PC-3 (cell line): Measurements from ENCODE around the gene PGA4. TPM values are rescaled to one million over a fixed set of nuclear protein-coding genes. Genes with fewer than 3 reads are reported as not detected.
"Not testable (repeated sequence)": the region's sequence is repeated elsewhere in the genome, so short reads cannot be mapped to it uniquely, and the experiment has no call there.

Experiments used
- ATAC-seq: fragments of 200-7000 bp; cut with Tn5 transposase; 2 replicates; pipeline ENCODE4 v1.9.1; 2020; ENCODE audit warnings: mild to moderate bottlenecking, moderate library complexity
- BruUV-seq: library from RNA; stranded (reverse); fragments of 400-500 nt; replicated peaks from 2 replicates; lab custom pipeline; 2021; lab: Mats Ljungman, UMichigan
- CTCF ChIA-PET: fragments of 300-600 bp; sonication (Branson Sonifier 250); formaldehyde crosslinking; loops from one replicate; lab custom pipeline; 2022; ENCODE audit warnings: antibody characterized with exemption; lab: Charles Lee
- POLR2A ChIA-PET: fragments of 300-600 bp; sonication (Branson Sonifier 250); formaldehyde crosslinking; loops from one replicate; lab custom pipeline; 2022; ENCODE audit warnings: antibody characterized with exemption; ENCODE audit not compliant: unreplicated experiment; lab: Charles Lee
- DNase-seq: peaks from one replicate; pipeline ENCODE4 v3.0.0-alpha.2; 2015
- H2AFZ ChIP-seq: fragments of 300-600 bp; sonication (generic); 2 replicates; pipeline ENCODE4 v1.6.0; 2016; ENCODE audit warnings: antibody characterized with exemption, low read length
- H3F3A ChIP-seq: fragments of 300-600 bp; sonication (generic); one replicate; pipeline ENCODE4 v1.6.0; 2017; ENCODE audit warnings: antibody characterized with exemption, low read length, control low read depth, mild to moderate bottlenecking; ENCODE audit not compliant: unreplicated experiment
- H3K27ac ChIP-seq: fragments of 300-600 bp; sonication (generic); 2 replicates; pipeline ENCODE4 v1.5.1; 2016; ENCODE audit warnings: mild to moderate bottlenecking, low read length
- H3K27me3 ChIP-seq: fragments of 300-600 bp; sonication (generic); 2 replicates; pipeline ENCODE4 v1.6.1; 2016; ENCODE audit warnings: low read length, mixed read lengths
- H3K36me3 ChIP-seq: fragments of 300-600 bp; sonication (generic); 2 replicates; pipeline ENCODE4 v1.6.1; 2016; ENCODE audit warnings: low read depth, mixed run types, low read length, mixed read lengths
- H3K4me1 ChIP-seq: fragments of 300-600 bp; sonication (generic); 2 replicates; pipeline ENCODE4 v1.5.1; 2016; ENCODE audit warnings: low read length; ENCODE audit not compliant: insufficient read depth
- H3K4me2 ChIP-seq: fragments of 300-600 bp; sonication (generic); 2 replicates; pipeline ENCODE4 v1.6.0; 2016; ENCODE audit warnings: low read length
- H3K4me3 ChIP-seq: fragments of 300-600 bp; sonication (generic); 2 replicates; pipeline ENCODE4 v1.5.1; 2016; ENCODE audit warnings: mild to moderate bottlenecking, low read length, mixed read lengths
- H3K79me2 ChIP-seq: fragments of 300-600 bp; sonication (generic); 2 replicates; pipeline ENCODE4 v1.6.1; 2017; ENCODE audit warnings: low read length, mixed read lengths
- H3K9ac ChIP-seq: fragments of 300-600 bp; sonication (generic); 2 replicates; pipeline ENCODE4 v1.6.0; 2016; ENCODE audit warnings: mild to moderate bottlenecking, low read length
- H3K9me2 ChIP-seq: fragments of 300-600 bp; sonication (generic); replicated peaks from 2 replicates; pipeline ENCODE4 v1.6.1; 2016; ENCODE audit warnings: mixed run types, low read length, mixed read lengths
- H3K9me3 ChIP-seq: fragments of 300-600 bp; sonication (generic); 2 replicates; pipeline ENCODE4 v1.6.1; 2016; ENCODE audit warnings: low read length, mixed read lengths
- H4K20me1 ChIP-seq: fragments of 300-600 bp; sonication (generic); 2 replicates; pipeline ENCODE4 v1.6.1; 2016; ENCODE audit warnings: low read length, mixed read lengths
- intact Hi-C: fragments of 100-400 bp; cut with micrococcal nuclease; formaldehyde crosslinking; loops from 2 replicates; pipeline ENCODE4 v1.9.0; 2023
- total RNA-seq: library from RNA; depleted of rRNA; stranded (reverse); fragments of >200 nt; gene quantifications from 2 replicates; pipeline ENCODE4 v1.2.3, GENCODE V29; 2014

Gene PGA4
- total RNA-seq, 1 experiment from 2014 or later = not detected

- H3K79me2 ChIP-seq, ATAC-seq, H3K9me3 ChIP-seq, intact Hi-C loops, H2AFZ ChIP-seq, H3K4me2 ChIP-seq, DNase-seq, H3K9ac ChIP-seq, CTCF ChIA-PET, POLR2A ChIA-PET, H3K27ac ChIP-seq, H3K4me1 ChIP-seq, BruUV-seq, H3K27me3 ChIP-seq, H4K20me1 ChIP-seq, H3K4me3 ChIP-seq, H3F3A ChIP-seq, H3K9me2 ChIP-seq, H3K36me3 ChIP-seq: not testable (repeated sequence)
These were observed 8.9 kb downstream of the PGA4 start for GRCh38 chr11:61231033-61231432.

DNA sequence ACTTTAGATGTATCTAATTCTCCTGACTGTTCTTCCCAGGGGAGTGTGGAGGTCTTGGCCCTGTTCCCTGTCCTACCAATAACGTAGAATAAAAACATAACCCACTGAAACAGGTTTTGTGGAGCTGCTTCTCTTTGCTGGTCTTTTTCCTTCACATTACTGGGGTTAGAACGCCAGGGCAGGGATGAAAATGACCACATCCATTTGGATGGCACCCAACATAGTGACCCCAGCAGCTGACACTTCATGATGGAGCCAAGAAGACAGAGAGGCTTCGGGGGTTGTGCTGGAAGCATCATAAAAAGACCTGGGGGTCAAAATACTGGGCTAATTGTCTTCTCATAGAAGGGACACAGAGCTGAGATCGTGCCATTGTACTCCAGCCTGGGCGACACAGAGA lies 9.4 kb downstream of the PGA4 start:
- H3K9me2 ChIP-seq, H3K79me2 ChIP-seq, H2AFZ ChIP-seq, H3K27ac ChIP-seq, H3K27me3 ChIP-seq, H3K9ac ChIP-seq, H3K9me3 ChIP-seq, CTCF ChIA-PET, DNase-seq, H3K36me3 ChIP-seq, ATAC-seq, H4K20me1 ChIP-seq, H3K4me2 ChIP-seq, H3K4me3 ChIP-seq, H3F3A ChIP-seq, H3K4me1 ChIP-seq, BruUV-seq, POLR2A ChIA-PET, intact Hi-C loops: not testable (repeated sequence)

DNA sequence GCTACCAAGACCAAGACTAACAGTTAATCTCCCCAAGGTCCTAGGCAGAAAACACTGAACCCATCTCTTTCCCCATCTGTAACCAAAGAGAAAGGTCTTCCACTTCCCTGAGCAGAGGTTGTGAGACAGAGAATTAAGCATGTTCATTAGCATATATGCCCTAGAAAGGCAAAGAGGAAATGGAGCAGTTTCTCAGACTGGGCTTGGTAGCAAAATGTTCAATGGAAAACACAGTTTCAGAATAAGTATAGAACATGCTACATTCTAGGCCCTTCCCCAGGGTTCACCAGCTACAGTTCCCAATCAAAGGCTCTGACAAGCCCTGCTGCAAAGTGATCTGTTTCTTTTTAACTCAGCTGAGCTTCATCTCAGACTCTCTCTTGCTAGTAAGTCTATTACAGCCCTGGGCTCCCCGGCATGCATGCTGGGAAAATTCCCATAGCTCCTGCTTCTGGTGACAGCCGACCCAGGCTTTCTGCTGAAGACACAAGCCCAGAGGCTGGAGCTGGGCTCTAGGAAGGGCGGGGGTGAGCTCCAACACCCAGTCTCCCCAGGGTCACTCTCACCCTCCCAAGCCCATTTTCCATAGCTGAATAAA lies 10.5 kb downstream of the PGA4 start:
- CTCF ChIA-PET, POLR2A ChIA-PET, H3K9me3 ChIP-seq, H2AFZ ChIP-seq, H4K20me1 ChIP-seq, BruUV-seq, H3K9ac ChIP-seq, H3K4me1 ChIP-seq, H3K4me2 ChIP-seq, H3K27me3 ChIP-seq, ATAC-seq, H3K27ac ChIP-seq, H3K36me3 ChIP-seq, H3F3A ChIP-seq, H3K9me2 ChIP-seq, DNase-seq, intact Hi-C loops, H3K4me3 ChIP-seq, H3K79me2 ChIP-seq: not testable (repeated sequence)

GRCh38 chr11:61237130-61237529 lies 15.0 kb downstream of the PGA4 start:
- ATAC-seq, H3K9me3 ChIP-seq, POLR2A ChIA-PET, DNase-seq, BruUV-seq, H3F3A ChIP-seq, H4K20me1 ChIP-seq, intact Hi-C loops, H3K27me3 ChIP-seq, H3K79me2 ChIP-seq, H3K4me1 ChIP-seq, H3K4me3 ChIP-seq, CTCF ChIA-PET, H3K9me2 ChIP-seq, H3K4me2 ChIP-seq, H3K27ac ChIP-seq, H2AFZ ChIP-seq, H3K36me3 ChIP-seq, H3K9ac ChIP-seq: not testable (repeated sequence)

DNA sequence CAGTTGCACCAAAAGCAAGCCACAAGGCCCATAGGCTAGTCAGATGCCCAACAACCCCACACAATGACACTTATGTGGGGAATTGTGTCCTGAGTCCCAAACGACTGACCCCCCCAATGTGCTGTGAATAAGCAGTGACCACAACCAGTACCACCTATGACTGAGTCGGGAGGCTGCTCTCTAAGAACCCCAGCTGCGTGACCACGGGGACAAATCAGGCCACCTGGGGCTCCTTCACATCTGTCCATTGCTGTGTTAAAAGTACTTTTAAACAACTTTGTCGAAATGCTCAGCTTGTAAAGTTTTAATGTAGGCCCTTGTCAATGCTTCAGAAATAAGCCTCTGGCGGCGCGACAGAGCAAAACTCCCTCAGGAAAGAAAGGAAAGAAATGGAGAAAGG lies 18.1 kb downstream of the PGA4 start:
- H3K4me3 ChIP-seq, BruUV-seq, H3F3A ChIP-seq, POLR2A ChIA-PET, intact Hi-C loops, H3K4me2 ChIP-seq, ATAC-seq, H3K9me3 ChIP-seq, H3K79me2 ChIP-seq, CTCF ChIA-PET, DNase-seq, H3K36me3 ChIP-seq, H4K20me1 ChIP-seq, H3K4me1 ChIP-seq, H3K9ac ChIP-seq, H2AFZ ChIP-seq, H3K27ac ChIP-seq, H3K27me3 ChIP-seq, H3K9me2 ChIP-seq: not testable (repeated sequence)

DNA sequence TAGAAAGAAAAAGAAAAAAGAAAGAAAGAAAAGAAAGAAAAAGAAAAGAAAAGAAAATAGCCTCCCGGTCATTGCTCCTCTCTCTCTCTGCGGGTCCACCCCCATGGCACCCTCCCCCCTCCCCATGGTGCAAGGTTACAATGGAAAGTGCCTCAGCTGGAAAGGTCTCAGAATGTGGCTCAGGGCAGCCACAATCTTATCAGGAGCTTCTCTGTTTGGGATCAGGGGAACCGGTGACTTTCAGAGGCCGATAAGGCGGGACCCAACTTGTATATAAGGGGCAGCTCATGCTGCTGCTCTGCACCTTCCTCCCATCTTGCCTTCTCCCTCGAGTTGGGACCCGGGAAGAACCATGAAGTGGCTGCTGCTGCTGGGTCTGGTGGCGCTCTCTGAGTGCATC lies 18.7 kb downstream of the PGA4 start, which contains the start of gene PGA5:
Gene PGA5, plus strand, starts transcription at position 301 of the 400 bp plus-strand sequence. Its CDS starts 52 bp downstream, at position 353.
- H3K9me2 ChIP-seq, intact Hi-C loops, H4K20me1 ChIP-seq, H3K79me2 ChIP-seq, H3K4me1 ChIP-seq, H3K4me2 ChIP-seq, DNase-seq, POLR2A ChIA-PET, H3K9ac ChIP-seq, H3K36me3 ChIP-seq, H2AFZ ChIP-seq, H3K27me3 ChIP-seq, BruUV-seq, CTCF ChIA-PET, H3K9me3 ChIP-seq, H3K27ac ChIP-seq, H3K4me3 ChIP-seq, H3F3A ChIP-seq, ATAC-seq: not testable (repeated sequence)

DNA sequence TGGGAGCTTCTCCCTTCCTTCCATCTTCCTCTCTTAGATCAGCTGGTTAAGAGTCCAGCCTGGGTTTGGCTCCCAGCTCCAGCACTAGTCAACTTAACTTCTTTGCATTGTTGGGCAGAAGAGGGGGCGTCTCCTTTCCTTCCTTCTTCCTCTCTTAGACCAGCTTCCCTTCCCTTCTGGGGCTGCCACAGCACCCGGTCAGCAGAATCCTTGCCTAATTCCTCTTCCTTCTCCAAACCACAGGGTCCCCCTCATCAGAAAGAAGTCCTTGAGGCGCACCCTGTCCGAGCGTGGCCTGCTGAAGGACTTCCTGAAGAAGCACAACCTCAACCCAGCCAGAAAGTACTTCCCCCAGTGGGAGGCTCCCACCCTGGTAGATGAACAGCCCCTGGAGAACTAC lies 19.4 kb downstream of the PGA4 start:
- H3K4me1 ChIP-seq, H3K4me3 ChIP-seq, H3K36me3 ChIP-seq, H3K9me2 ChIP-seq, H3K9me3 ChIP-seq, H3K9ac ChIP-seq, BruUV-seq, ATAC-seq, H3K79me2 ChIP-seq, H3K27me3 ChIP-seq, H3K27ac ChIP-seq, intact Hi-C loops, H3K4me2 ChIP-seq, CTCF ChIA-PET, POLR2A ChIA-PET, DNase-seq, H2AFZ ChIP-seq, H3F3A ChIP-seq, H4K20me1 ChIP-seq: not testable (repeated sequence)
